NAMALWA (cell line): Measurements from ENCODE around the gene FEM1B.
A peak's percentile ranks its signal among the peaks of the same experiment; 100 is the strongest.

Source experiments
- DNase-seq: peaks from one replicate; pipeline ENCODE4 v3.0.0-alpha.2; 2015; ENCODE audit warnings: low spot score

Gene FEM1B

DNA sequence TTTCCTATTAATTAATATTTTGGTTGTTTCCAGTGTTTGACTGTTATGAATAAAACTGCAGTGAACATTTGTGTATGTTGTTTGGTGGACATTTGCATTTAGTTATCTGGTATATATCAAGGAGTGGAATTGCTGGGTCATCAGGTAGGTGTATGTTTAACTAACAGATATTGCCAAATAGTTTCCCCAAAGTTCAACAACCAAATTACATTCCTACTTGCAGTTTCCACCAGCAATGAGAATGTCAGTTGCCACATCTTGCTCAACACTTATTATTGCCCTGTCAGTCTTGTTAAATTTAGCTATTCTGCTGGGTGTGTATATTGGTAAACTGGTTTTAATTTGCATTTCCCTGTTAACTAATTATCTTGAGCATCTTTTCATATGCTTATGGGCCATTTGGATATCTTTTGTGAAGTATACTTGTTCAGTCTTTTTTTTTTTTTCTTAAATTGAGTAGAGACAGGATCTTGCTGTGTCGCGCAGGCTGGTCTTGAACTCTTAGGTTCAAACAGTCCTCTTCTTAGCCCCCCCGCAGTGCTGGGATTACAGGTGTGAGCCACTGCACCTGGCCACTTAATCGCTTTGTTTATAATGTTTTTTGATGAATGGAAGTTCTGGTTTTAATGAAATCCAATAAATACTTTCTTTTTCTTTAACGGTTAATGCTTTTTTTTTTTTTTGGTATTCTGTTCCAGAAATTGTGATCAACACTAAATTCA, 7.9 kb downstream of the FEM1B start:
- DNase-seq: no peak

DNA sequence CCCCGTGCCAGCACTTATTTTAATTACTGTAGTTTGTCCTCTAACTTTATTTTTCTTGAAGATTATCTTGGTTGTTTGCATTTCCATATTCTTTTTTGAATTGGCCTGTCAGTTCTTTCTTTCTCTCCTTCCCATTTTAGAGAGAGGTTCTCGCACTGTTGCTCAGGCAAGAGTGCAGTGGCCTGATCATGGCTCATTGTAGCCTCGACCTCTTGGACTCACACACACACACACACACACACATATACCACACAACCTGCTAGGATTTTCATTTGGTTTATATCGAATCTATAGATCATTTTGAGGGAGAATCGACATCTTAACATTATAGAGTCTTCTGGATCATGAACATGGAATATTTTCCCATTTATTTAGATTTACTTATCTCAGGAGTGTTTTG, 8.7 kb downstream of the FEM1B start:
- no peak for DNase-seq

DNA sequence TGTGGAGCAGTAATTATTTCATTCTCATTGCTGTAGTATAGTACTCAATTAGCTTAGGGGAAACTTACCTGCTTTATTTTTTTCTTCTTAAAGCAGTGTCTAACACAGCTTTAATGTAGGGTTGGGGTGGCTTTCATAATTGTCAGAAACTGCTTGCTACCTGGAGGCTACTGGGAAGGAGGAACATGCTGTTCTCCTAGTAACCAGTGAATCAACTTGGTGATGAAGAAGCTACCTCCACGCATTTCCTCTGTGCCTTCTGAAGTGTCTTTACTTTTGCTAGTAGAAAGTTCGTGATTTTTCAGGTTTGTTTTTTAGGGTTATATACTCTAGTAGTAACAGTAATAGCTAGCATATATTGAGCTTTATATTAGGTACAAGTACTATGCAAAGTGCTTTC, 11.5 kb downstream of the FEM1B start:
- DNase-seq: no peak

DNA sequence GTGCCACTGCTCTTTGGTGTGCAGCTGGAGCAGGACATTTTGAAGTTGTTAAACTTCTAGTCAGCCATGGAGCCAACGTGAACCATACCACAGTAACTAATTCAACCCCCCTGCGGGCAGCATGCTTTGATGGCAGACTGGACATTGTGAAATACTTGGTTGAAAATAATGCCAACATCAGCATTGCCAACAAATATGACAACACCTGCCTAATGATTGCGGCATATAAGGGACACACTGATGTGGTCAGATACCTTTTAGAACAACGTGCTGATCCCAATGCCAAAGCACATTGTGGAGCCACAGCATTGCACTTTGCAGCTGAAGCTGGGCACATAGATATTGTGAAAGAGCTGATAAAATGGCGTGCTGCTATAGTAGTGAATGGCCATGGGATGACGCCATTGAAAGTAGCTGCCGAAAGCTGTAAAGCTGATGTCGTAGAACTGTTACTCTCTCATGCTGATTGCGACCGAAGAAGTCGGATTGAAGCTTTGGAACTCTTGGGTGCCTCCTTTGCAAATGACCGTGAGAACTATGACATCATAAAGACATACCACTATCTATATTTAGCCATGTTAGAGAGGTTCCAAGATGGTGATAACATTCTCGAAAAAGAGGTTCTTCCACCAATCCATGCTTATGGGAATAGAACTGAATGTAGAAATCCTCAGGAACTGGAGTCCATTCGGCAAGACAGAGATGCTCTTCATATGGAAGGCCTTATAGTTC, 12.2 kb downstream of the FEM1B start:
- no peak for DNase-seq

DNA sequence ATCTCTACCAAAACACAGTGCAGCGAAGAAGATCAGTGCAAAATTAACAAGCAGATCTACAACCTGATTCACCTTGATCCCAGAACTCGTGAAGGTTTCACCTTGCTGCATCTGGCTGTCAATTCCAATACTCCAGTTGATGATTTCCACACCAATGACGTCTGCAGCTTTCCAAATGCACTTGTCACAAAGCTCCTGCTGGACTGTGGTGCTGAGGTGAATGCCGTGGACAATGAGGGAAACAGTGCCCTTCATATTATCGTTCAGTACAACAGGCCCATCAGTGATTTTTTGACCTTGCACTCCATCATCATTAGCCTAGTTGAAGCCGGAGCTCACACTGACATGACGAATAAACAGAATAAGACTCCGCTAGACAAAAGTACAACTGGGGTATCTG, 13.2 kb downstream of the FEM1B start:
- no peak for DNase-seq

DNA sequence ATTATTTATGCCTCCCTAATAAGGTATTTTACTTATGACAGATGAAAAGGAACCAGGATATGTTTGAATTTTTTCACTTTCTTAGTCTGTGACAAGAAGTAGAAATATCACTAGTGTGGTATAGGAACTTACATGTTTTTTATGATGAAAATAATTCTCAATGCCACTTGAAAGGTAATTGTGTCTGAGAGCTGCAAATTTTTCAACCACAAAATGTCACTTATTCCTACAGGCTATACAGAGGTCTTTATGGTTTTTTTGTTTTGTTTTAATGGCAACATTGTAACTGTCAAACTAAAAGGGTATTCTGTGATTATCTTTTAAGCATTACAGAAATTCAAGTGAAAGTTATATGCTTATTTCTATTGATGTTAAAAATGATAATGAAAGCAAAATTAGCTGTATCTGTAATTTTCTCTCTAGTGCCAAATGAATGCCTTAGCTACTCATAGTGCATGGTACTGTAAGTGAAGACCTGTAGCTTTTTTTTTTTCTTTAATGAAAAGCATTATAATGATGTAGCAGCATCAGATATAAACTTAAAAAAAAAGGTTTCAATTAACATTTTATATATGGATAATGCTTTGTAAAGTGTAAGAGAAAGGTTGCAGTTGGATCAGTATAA, 14.7 kb downstream of the FEM1B start:
- no peak for DNase-seq

DNA sequence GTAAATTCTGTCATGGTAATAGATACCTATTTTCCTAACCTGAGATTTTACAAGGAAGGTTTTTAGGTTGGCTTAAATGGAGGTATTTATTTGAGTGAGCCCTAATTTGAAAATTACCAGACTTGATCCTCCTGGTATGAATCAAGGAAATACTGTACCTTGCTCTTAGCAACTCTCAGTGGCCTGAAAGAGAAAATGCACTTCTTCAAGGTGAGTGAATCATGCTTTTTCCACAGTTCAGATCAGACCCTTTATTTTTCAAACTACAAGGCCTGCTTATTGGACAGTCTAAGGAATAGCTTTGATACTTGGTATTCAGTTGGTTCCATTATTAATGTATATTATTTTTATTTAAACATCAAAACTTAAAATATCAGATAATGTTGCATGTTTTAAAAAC, 15.4 kb downstream of the FEM1B start:
- no peak for DNase-seq

DNA sequence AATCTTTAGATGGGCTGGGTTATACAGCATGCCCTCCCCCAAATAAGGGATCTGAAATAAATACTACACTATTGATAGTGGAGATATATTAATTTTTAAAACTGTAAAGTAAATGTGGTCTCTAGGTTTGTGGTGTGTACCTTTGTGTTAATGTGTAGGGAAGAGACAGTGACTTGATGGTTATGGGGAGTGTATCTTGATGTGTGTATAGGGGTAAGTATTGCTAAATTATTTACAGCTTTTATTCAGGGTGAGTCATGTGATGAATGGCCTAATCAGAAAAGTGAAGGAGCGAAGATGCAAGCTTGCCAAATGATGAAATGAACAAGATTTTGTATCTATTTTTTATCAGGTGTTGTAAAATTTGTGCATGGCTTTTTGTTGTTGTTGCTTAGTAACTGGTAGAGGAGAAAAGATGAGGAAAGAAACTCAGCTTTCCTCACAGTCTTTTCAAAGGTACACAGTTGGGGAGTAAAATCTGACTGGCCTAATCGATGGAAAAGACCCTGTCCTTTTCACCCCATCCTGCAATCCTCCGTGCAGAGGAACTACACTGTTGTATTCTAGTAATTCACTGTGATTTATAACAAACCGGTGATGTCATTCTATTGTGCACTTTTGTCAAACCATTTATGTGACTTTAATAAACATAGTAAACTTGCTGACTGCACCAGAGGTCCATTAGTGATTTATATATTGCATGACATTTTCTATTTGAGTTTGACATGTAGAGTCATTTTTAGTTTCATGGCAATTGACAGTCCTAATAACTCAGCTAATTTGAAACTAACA, 17.7 kb downstream of the FEM1B start:
- no peak for DNase-seq

DNA sequence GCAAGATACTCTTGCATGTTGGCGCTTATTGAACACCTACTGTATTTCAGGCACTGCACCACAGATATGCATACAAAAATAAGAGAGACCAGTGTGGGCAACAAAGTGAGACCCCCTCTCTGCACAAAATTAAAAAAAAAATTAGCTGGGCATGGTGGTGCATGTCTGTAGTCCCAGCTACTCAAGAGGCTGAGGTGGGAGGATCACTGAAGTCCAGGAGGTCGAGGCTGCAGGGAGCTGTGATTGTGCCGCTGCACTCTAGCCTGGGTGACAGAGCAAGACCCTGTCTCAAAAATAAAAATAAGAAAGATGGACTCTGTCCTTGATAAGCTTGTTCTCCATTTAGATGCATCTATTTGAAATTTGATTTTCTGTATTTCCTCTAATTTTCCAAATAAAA, 20.8 kb downstream of the FEM1B start:
- DNase-seq: no peak

DNA sequence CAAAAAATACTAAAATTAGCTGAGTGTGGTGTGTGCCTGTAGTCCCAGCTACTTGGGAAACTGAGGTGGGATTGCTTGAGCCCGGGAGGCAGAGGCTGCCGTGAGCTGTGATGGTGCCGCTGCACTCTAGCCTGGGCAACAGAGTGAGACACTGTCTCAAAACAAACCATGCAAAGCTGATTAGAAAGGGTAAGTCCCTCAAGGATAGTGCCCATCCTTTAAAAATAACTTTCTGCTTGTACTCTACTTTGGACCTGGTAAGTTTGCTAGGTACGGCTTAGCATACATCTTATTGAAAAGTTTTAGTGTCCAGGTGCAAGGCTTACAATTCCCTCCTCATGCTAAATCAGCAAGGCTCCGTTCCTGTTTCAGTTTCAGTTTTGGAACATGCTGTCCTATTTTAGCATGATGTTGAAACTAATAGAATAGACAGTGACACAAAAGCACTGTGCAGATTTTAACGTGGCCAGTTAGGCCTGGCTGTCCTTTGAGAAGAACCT, 21.4 kb downstream of the FEM1B start:
- DNase-seq: peak; percentile 88

DNA sequence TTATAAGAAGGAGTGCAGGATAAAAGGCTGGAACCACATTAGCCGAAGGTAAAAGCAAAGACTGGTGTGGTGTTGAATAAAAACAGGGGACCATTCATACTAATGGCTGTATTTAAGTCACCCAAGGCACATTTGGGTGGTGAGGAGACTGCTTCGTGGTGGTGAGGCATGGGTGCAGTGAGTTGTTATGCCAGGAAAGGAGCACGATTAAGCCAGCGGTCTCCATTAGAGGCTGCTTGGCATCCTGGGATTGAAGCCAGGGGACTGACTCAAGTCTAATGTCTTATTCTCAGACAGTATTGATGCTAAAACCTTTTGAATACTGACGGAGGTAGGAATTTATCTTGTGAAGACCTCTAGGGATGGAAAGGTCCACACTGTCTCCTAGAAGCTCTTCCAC, 21.9 kb downstream of the FEM1B start:
- no peak for DNase-seq

DNA sequence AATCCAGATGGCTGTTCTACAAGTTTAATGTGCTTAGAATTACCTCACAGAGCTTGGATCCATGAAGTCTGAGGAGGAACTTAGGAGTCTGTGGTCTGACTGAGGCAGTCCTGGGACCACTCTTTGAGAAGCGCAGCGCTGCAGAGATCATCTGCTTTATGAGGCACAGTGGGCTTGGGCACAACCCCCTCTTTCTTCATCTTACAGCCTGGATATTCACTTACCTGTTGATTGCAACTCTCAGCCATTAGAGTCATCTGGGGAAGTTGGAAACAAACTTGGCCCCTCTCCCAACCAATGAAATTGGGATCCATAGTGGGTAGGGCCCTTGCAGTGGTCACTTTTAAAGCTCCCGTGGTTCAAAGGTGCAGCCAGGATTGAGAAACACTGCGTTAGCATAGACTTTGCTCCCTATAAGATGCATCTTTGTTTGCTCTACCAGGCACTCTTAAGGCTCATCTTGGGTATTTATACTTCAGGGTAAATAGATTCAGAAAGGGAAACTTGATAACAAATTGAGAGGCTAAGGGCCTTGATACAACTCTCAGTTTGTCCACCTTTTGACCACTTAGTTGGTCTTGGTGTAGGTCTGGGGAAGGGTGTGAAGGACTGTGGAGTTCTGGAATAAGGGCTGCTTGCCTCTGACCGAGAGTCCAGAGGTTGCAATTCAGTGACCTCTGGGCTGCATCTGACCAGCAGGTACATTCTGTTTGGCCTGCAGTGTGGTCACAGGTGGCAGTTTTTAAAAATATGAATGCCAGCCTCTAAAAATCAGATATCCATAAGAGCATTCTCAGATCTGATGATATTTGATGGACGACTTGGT, 22.8 kb downstream of the FEM1B start:
- DNase-seq: no peak

DNA sequence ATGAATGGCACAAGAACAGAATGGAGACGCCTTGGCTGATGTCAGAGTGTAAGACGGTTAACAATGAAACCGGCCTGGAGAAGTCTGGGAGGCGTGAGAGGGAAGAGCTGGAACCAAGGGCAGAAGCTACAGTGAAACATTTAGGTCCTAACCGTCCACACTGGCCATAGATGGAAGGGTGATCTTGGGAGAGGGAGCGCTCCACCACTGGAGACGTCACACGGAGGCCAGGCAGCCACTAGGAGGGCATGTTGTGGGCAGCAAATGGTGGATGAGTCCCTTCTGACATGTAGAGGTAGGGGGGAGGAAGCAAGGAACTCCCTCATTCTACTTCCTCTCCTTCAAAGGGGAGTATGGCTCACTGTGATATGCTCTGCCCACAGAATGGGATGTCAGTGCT, 23.8 kb downstream of the FEM1B start:
- DNase-seq: no peak

DNA sequence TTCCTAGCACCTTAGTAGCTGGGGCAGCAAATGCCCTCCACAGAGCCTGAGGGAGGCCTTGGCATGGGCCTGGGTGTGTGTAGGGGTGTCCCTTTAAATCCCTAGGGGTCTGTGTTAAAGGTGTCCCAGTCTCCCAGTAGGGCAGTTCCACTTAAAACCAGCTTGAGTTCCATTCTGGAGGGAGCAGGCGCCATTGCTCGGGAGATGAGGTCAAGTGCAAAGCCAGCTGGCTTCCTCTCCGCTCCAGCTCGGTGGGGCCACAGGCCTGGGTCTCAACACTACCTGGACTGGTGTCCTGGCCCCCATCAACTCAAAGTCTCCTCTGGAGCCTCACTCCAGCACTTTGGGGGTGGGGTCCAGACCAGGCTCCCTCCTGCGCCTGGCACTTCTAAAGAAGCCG, 25.2 kb downstream of the FEM1B start:
- DNase-seq: no peak

DNA sequence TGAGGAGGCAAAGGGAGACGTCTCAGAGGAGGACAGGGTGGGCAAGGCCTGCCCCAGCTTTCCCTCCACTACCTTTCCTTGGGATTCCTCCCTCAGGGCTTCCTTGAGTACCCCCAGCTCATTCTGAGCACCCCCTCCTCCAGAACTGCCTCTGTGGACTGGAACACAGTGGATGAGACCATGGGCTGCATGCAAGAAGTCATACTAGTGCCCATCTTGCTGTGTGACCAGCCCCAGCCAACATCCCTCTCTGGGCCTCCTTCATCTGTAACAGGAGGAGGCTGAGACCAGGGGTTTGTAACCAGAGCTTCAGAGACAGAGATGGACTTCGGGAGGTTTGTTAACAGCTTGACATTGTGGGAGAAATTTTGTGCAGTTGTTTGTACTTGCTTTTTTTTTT, 25.6 kb downstream of the FEM1B start:
- no peak for DNase-seq

DNA sequence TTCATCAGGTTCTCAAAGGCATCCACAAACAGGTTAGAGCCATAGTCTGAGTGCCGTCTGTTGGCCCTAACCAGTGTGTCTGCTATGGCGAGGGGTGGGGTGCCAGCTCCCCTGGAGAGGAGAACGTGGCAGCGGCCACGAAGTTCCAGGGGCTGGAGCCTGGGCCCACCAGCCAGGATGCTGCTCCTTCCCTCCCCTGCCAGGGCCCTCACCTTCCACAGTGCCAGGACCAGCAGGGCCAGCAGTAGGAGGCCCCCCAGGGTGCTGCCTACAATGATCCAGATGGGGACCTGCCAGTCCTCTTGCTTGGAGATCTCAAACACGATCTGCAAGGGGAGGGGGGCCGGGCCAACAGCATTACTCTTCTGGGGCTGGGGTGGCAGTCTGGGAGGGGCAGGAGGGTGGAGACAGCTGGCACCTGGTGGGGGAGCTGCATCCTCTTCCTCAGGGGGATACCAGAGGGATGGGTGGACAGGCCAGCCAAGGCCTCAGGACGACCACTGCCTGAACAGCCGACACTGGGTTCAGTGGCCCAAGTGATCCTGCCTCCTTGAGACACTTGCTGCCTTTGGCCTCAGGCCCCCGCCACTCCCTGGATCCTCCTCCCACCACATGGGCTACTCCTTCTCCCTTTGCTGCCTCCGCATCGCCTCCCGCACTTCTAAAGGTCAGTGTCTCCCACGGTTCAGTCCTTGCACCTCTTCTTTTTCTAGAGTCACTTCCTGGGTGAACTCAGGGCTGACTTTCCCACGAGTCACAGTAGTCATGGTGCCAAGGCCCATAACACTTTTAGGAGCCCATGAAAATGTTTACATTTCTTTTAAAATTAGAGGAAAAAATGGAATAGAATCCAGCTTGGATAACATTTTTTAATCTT, 26.3 kb downstream of the FEM1B start:
- DNase-seq: no peak

DNA sequence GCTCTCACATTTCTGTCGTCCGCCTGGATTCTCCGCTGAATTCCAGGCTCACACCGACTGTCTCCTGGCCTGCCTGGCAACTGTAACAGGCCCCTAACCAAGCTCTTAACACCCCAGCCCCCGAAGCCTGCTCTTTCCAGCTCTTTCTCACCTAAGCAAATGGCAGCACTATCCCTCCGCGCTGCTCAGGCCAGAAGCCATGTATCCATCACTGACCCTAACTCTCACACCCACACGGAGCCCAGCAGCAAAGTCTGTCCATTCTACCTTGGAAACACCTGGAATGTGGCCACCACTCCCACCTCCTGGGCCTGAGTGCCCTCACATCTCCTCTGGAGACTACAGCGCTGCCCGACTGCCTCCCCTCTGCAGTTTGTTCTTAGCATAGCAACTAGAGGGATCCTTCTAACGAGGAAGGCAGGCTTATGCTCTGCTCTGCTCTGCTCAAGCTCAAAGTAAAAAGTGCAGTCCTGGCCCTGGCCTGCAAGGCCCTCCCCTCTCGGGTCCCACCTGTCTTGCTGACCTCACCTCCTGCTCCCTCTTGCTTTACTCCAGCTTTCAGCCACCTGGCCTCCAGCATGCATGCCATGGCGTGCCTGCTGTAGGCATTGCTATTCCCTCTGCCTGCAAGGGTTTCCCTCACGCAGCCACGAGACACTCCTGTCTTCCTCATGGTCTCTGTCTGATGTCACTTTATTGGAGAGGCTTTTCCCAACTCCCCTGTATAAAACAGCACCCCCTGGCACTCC, 27.2 kb downstream of the FEM1B start:
- no peak for DNase-seq

DNA sequence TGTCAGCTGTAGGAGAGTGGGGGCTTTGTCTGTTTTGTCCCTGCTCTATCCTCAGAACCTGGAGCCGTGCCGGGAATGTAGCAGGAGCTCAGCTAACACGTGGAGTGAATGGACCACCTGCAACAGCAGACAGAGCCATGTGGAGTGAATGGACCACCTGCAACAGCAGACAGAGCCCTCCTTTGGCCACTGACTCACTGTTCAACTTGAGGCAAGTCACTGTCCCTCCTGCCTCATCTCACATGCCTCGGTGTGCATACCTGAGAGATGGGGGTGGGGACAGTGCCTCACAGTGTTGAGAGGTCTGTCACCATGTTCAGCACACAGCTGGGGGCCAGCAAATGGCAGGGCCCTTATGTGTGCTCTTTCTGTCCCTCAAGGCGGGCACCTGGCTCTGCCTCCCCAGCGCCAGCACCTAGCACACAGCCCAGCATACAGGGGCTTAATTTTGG, 27.9 kb downstream of the FEM1B start:
- DNase-seq: no peak

DNA sequence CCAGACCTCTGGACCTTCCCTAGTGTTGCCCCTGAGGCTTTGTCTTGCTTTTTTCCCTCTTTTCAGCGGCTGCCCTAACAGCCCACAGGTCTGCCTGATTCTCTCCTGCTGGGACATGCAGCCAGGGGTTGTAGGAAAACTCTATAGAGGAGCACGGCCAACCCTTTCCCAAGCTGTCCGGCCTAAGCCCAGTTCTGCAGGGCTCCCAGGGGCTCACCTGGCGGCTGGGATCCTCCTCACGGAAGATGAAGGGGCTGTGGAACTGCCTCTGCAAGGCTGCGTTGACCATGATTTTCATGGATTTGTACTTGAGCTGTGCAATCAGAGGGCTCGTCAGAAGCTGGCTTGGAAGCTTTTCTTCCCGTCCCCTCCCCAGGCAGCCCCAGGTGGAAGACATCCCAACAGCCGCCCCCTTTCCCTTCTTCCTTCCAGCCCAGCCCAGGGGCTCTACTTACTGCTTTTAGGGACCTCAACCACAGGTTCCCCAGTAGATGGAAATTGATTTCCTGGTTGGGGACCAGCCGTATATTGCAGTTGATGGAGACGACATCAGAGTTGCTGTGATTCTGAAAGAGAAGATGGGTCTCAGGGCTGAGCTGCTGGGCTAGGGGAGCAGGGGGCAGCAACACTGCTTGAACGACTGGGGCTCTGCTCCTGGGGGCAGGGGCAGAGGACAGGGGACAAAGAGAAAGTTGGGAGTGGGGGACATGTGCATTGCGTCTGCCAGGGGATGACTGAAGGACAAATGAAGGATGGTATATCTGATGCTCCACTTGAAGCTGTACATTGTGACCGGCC, 29.8 kb downstream of the FEM1B start:
- no peak for DNase-seq
